ENCODE data around the gene MECP2. TPM values are rescaled to one million over a fixed set of nuclear protein-coding genes. Genes with fewer than 3 reads are reported as not detected.

Gene MECP2
- total and polyA plus RNA-seq, 2 of the 13 experiments (the other 11 are each of a cell fraction or from before 2014, with no cell fraction given): 7.9 to 18.1 TPM

- TF ChIP-seq PAXIP1 (CRISPR knock-in tag; conservative IDR thresholded peaks at IDR 0.05): no peak
These were observed 32.7 kb downstream of the MECP2 start (continued) for GRCh38 chrX:154064637-154065435.

GRCh38 chrX:154063234-154063633 is 34.3 kb downstream of the MECP2 start:
- WGBS (ENCODE audit: low lambda C conversion rate): 97% methylated on average over 3 of the region's 4 CpGs
- Histone ChIP-seq H3K4me3 (replicated peaks in 1 of 3; ENCODE audit: insufficient read depth in 1 of 3, low read depth in 2 of 3, low read length in 3 of 3) (no peak overlapping the region), H3K4me2 (ENCODE audit: low read depth, low read length) (no peak overlapping the region), H3K27ac (ENCODE audit: extremely low read length, insufficient read depth, low read length) (no peak overlapping the region), H3K9me3 (ENCODE audit: low read length) (no peaks in the 10 kb centered on the region), H3K9ac (ENCODE audit: insufficient read depth, low read depth, low read length) (no peak overlapping the region), H4K20me1 (ENCODE audit: insufficient read depth, low read length) (no peaks in the 10 kb centered on the region), H3K27me3 (ENCODE audit: control insufficient read depth in 1 of 2, insufficient read depth in 2 of 2, low read length in 2 of 2) (no peaks in the 10 kb centered on the region), H3K4me1 (ENCODE audit: insufficient read depth, low read length) (peaks cover 22% of the 10 kb centered on the region), H2AFZ (ENCODE audit: low read length) (no peak overlapping the region), H3K36me3 (replicated peaks in 1 of 2; ENCODE audit: control insufficient read depth in 1 of 2, insufficient read depth in 2 of 2, low read length in 2 of 2) (peaks cover 0 to 2% of the 10 kb centered on the region in 2 experiments; a peak in 2 of 5 replicates), H3K79me2 (ENCODE audit: insufficient read depth, low read length) (peaks cover 38% of the 10 kb centered on the region)
- in situ Hi-C loops (cut with HindIII; ENCODE audit: extremely low pct_ligation_motif_present, low pct_unique_long_range_greater_than_20kb) (no loop called here), intact Hi-C loops (cut with micrococcal nuclease; ENCODE audit: unreplicated experiment) (no loop called here)
- CTCF ChIA-PET (ENCODE audit: low intra/inter-chr PET ratio, low total read pairs): no interaction called here
- ATAC-seq (no peak), DNase-seq (ENCODE audit: low spot score) (no peak), FAIRE-seq (no peak)
- BruUV-seq (replicated peaks): no TSS peak
- POLR2A ChIA-PET: no interaction called here
- TF ChIP-seq HNF1B (CRISPR knock-in tag; IDR thresholded peaks at IDR 0.05): no peak
- TF ChIP-seq TOE1 (CRISPR knock-in tag; IDR thresholded peaks at IDR 0.05): no peak
- TF ChIP-seq AKAP8 (CRISPR knock-in tag; IDR thresholded peaks at IDR 0.05): no peak
- no peak for TF ChIP-seq ZNF235 (CRISPR knock-in tag; IDR thresholded peaks at IDR 0.05; ENCODE audit: borderline replicate concordance)
- no peak for TF ChIP-seq ZNF326 (CRISPR knock-in tag; IDR thresholded peaks at IDR 0.05; ENCODE audit: borderline replicate concordance)
- TF ChIP-seq LCORL (IDR thresholded peaks at IDR 0.05): no peak
- no peak for TF ChIP-seq LCORL (CRISPR knock-in tag; IDR thresholded peaks at IDR 0.05)
- no peak for TF ChIP-seq ZNF230 (CRISPR knock-in tag; IDR thresholded peaks at IDR 0.05)
- no peak for TF ChIP-seq CHD4 (IDR thresholded peaks at IDR 0.05; ENCODE audit: borderline replicate concordance, low read length)
- no peak for TF ChIP-seq ZNF839 (CRISPR knock-in tag; IDR thresholded peaks at IDR 0.05; ENCODE audit: borderline replicate concordance)
- TF ChIP-seq IRF2 (CRISPR knock-in tag; IDR thresholded peaks at IDR 0.05): no peak
- TF ChIP-seq ZNF776 (CRISPR knock-in tag; IDR thresholded peaks at IDR 0.05): no peak
- no peak for TF ChIP-seq NFYC (CRISPR knock-in tag; IDR thresholded peaks at IDR 0.05)
- TF ChIP-seq TEF (CRISPR knock-in tag; IDR thresholded peaks at IDR 0.05): no peak
- no peak for TF ChIP-seq ZNF589 (CRISPR knock-in tag; conservative IDR thresholded peaks at IDR 0.05)
